ENCODE results near the gene PLCB1.

Gene PLCB1

GRCh38 chr20:8470156-8470555 lies 338.1 kb downstream of the PLCB1 start:
- DNase-seq = no peak

- no peak for DNase-seq
Observed at GRCh38 chr20:8471465-8471864, 339.4 kb downstream of the PLCB1 start.

- no peak for DNase-seq
Observed at GRCh38 chr20:8473459-8473858, 341.4 kb downstream of the PLCB1 start.

- no peak for DNase-seq
Observed at GRCh38 chr20:8474027-8474668, 342.1 kb downstream of the PLCB1 start.

- no peak for DNase-seq
Observed at GRCh38 chr20:8476021-8476420, 344.0 kb downstream of the PLCB1 start.

GRCh38 chr20:8480597-8480996 lies 348.5 kb downstream of the PLCB1 start:
- no peak for DNase-seq

GRCh38 chr20:8487696-8488095 lies 355.6 kb downstream of the PLCB1 start:
- DNase-seq = no peak

GRCh38 chr20:8489094-8489883 lies 357.2 kb downstream of the PLCB1 start:
- no peak for DNase-seq

GRCh38 chr20:8490076-8490830 lies 358.2 kb downstream of the PLCB1 start:
- no peak for DNase-seq

- DNase-seq = no peak
Observed at GRCh38 chr20:8492173-8492572, 360.1 kb downstream of the PLCB1 start.

- DNase-seq = no peak
Observed at GRCh38 chr20:8498571-8498970, 366.5 kb downstream of the PLCB1 start.

- no peak for DNase-seq
Observed at GRCh38 chr20:8504030-8504429, 372.0 kb downstream of the PLCB1 start.

- no peak for DNase-seq
Observed at GRCh38 chr20:8505476-8506200, 373.6 kb downstream of the PLCB1 start.

GRCh38 chr20:8507231-8507630 lies 375.2 kb downstream of the PLCB1 start:
- DNase-seq = no peak

GRCh38 chr20:8509809-8510208 lies 377.7 kb downstream of the PLCB1 start:
- DNase-seq = no peak

GRCh38 chr20:8510808-8511207 lies 378.7 kb downstream of the PLCB1 start:
- no peak for DNase-seq

GRCh38 chr20:8512003-8512402 lies 379.9 kb downstream of the PLCB1 start:
- no peak for DNase-seq

GRCh38 chr20:8515810-8516435 lies 383.9 kb downstream of the PLCB1 start:
- no peak for DNase-seq

GRCh38 chr20:8518878-8519277 lies 386.8 kb downstream of the PLCB1 start:
- no peak for DNase-seq

- DNase-seq = no peak
Observed at GRCh38 chr20:8519887-8520286, 387.8 kb downstream of the PLCB1 start.

- no peak for DNase-seq
Observed at GRCh38 chr20:8522168-8522567, 390.1 kb downstream of the PLCB1 start.

GRCh38 chr20:8523684-8524083 lies 391.6 kb downstream of the PLCB1 start:
- DNase-seq = no peak
